Activated B cell treated with CpG ODN at 0.5 μM for 24 hours (primary cell): ENCODE data around the gene S100P. TPM values are rescaled to one million over a fixed set of nuclear protein-coding genes. Genes with fewer than 3 reads are reported as not detected.
A peak's percentile ranks its signal among the peaks of the same experiment; 100 is the strongest.

Experiments
- ATAC-seq: fragments of 200-7000 bp; cut with Tn5 transposase; one replicate; pipeline ENCODE4 v1.10.0; 2021; ENCODE audit warnings: low read depth, mild to moderate bottlenecking, moderate library complexity
- CTCF ChIA-PET: fragments of 350-600 bp; sonication (Branson Sonifier 250); formaldehyde crosslinking; loops from one replicate; lab custom pipeline; 2021; ENCODE audit warnings: antibody characterized with exemption; lab: Charles Lee
- POLR2A ChIA-PET: fragments of 350-600 bp; sonication (Branson Sonifier 250); formaldehyde crosslinking; loops from one replicate; lab custom pipeline; 2021; ENCODE audit warnings: antibody characterized with exemption; lab: Charles Lee
- DNase-seq: peaks from one replicate; pipeline ENCODE4 v3.0.0; 2022
- H3K27ac Mint-ChIP-seq: one replicate; pipeline ENCODE4 v1.8.0; 2020; ENCODE audit warnings: mixed read lengths
- H3K27me3 Mint-ChIP-seq: one replicate; pipeline ENCODE4 v1.8.0; 2021; ENCODE audit warnings: mixed read lengths
- H3K36me3 Mint-ChIP-seq: one replicate; pipeline ENCODE4 v1.8.0; 2021; ENCODE audit warnings: low read depth, mixed read lengths
- H3K4me1 Mint-ChIP-seq: one replicate; pipeline ENCODE4 v1.8.0; 2021; ENCODE audit warnings: mixed read lengths
- H3K4me3 Mint-ChIP-seq: one replicate; pipeline ENCODE4 v1.8.0; 2020; ENCODE audit warnings: mild to moderate bottlenecking, mixed read lengths
- H3K9me3 Mint-ChIP-seq: one replicate; pipeline ENCODE4 v1.8.0; 2020; ENCODE audit warnings: mixed read lengths
- CTCF ChIP-seq: fragments of 200-600 bp; IDR thresholded peaks from one replicate; pipeline ENCODE4 v1.8.0; 2022; ENCODE audit warnings: antibody characterized with exemption, mild to moderate bottlenecking
- intact Hi-C: fragments of 100-400 bp; cut with micrococcal nuclease; formaldehyde crosslinking; loops from one replicate; pipeline ENCODE4 v1.15.1; 2024
- total RNA-seq: library from RNA; stranded (reverse); gene quantifications from 2 replicates; pipeline ENCODE4 v1.2.3, GENCODE V29; 2022

The S100P gene
- total RNA-seq, 1 donor from 2014 or later, result not detected

GRCh38 chr4:6687947-6688878 is 5.5 kb upstream of the S100P start:
- intact Hi-C loops, result no loop called here
- DNase-seq (no peak), ATAC-seq (no peak)
- ChIA-PET CTCF (no interaction called here), POLR2A (interaction anchor here (0.6 kb wide), 1 partner anchor 1116 kb away, joined by 5 read pairs; no protein-coding TSS in a partner anchor)
- no peak overlapping the region for H3K27ac Mint-ChIP-seq
- no peaks in the 10 kb centered on the region for H3K9me3 Mint-ChIP-seq
- H3K4me3 Mint-ChIP-seq, result no peak overlapping the region
- no peaks in the 10 kb centered on the region for H3K4me1 Mint-ChIP-seq
- no peak for TF ChIP-seq CTCF
- H3K36me3 Mint-ChIP-seq, result no peaks in the 10 kb centered on the region
- peaks cover 7% of the 10 kb centered on the region for H3K27me3 Mint-ChIP-seq

DNA sequence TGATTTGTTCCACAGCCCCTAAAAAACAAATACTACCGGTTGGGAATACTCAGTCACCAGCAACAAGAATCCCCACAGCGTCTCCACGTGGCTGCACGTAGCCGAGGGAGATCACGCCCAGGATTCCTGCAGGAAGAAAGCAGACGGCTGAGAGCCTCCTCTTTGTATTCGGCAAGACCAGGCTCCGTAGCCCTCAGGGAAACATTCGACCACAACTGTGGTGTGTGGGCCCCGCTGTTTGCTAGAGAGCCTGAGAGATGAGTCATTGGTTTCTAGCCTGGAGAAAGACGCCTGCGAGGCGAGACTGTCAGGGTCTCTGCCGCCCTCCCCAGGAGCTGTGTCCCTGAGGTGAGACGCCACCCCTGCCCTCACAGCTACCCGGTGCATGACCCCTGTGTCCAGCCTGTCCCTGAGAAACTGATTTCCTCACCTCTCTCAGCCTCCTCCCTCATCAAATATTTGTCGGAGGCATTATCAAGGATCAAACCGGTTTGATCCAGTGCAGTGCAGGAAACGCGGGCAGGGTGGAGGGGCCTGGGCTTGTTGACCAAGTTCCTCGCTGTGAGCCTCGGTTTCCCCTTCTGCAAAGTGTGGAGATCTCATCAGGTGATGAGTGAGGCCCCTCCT is 4.7 kb upstream of the S100P start:
- no peak overlapping the region for H3K4me3 Mint-ChIP-seq
- peaks cover 7% of the 10 kb centered on the region for H3K27me3 Mint-ChIP-seq
- no peaks in the 10 kb centered on the region for H3K4me1 Mint-ChIP-seq
- no peaks in the 10 kb centered on the region for H3K36me3 Mint-ChIP-seq
- CTCF ChIA-PET, result no interaction called here
- DNase-seq (no peak), ATAC-seq (peak; percentile 56)
- TF ChIP-seq CTCF, result no peak
- intact Hi-C loops, result no loop called here
- no peak overlapping the region for H3K27ac Mint-ChIP-seq
- no peaks in the 10 kb centered on the region for H3K9me3 Mint-ChIP-seq
- POLR2A ChIA-PET, result interaction anchor here (0.6 kb wide), 1 partner anchor 1115 kb away, joined by 5 read pairs; no protein-coding TSS in a partner anchor

DNA sequence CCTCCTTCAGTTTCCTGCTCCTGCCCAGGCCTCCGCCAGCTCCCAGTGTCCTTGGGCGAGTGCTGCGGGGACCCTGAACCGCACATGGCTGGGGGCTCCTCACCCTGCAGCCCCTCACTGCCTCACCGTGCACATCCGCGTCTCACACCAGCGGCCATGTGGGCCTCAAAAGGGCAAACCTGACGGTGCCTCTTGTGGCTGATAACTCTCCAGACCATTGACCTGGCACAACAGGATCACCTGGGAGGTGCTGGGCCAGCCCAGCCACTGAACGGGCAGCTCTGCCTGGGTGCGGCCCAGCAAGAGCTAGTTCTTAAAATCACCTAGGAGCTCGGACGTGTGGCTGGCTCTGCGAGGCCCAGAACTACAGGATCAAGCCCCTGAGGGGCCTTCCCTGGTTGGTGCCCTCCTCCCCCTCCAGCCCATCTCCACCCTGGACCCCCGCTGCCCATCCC is 4.1 kb upstream of the S100P start:
- Mint-ChIP-seq H3K27ac (no peak overlapping the region), H3K9me3 (no peaks in the 10 kb centered on the region), H3K4me1 (no peaks in the 10 kb centered on the region), H3K36me3 (no peaks in the 10 kb centered on the region), H3K4me3 (no peak overlapping the region), H3K27me3 (peaks cover 7% of the 10 kb centered on the region)
- no peak for DNase-seq
- ATAC-seq, result no peak
- ChIA-PET POLR2A (no interaction called here), CTCF (no interaction called here)
- TF ChIP-seq CTCF, result no peak
- intact Hi-C loops, result no loop called here

GRCh38 chr4:6692379-6692778 is 1.3 kb upstream of the S100P start:
- DNase-seq (no peak), ATAC-seq (no peak)
- ChIA-PET POLR2A (no interaction called here), CTCF (no interaction called here)
- Mint-ChIP-seq H3K9me3 (no peaks in the 10 kb centered on the region), H3K27me3 (peaks cover 7% of the 10 kb centered on the region), H3K4me1 (peaks cover 10% of the 10 kb centered on the region), H3K27ac (no peak overlapping the region), H3K4me3 (no peak overlapping the region), H3K36me3 (peaks cover 5% of the 10 kb centered on the region)
- intact Hi-C loops, result no loop called here
- TF ChIP-seq CTCF, result no peak

GRCh38 chr4:6692806-6693205 is 872 bp upstream of the S100P start:
- intact Hi-C loops, result no loop called here
- no peak for TF ChIP-seq CTCF
- Mint-ChIP-seq H3K4me1 (peaks cover 10% of the 10 kb centered on the region), H3K36me3 (peaks cover 5% of the 10 kb centered on the region), H3K27me3 (peaks cover 7% of the 10 kb centered on the region), H3K27ac (no peak overlapping the region), H3K9me3 (no peaks in the 10 kb centered on the region), H3K4me3 (no peak overlapping the region)
- POLR2A ChIA-PET, result no interaction called here
- CTCF ChIA-PET, result no interaction called here
- DNase-seq (no peak), ATAC-seq (no peak)
